GM12864 (cell line): ENCODE results near the gene SAE1.

Experiments
- DNase-seq: peaks from one replicate; pipeline ENCODE4 v3.0.0-alpha.2; 2011; ENCODE audit warnings: low read depth
- H3K4me3 ChIP-seq: 2 replicates; pipeline ENCODE4 v1.5.1; 2011; ENCODE audit warnings: mild to moderate bottlenecking, low read depth, low read length, control low read depth
- CTCF ChIP-seq: IDR thresholded peaks from 2 replicates; pipeline ENCODE4 v1.5.1; 2011; ENCODE audit warnings: low read depth, mild to moderate bottlenecking, moderate library complexity, low read length, control low read depth, inconsistent platforms; ENCODE audit errors: missing control alignments

SAE1 gene

GRCh38 chr19:47231215-47232054 is 100.8 kb downstream of the SAE1 start:
- no peak for DNase-seq
- no peak for TF ChIP-seq CTCF
- peak overlapping the region; percentile 47 for H3K4me3 ChIP-seq

- peak overlapping the region; percentile 0; the same call in 1 of the 2 replicates for H3K4me3 ChIP-seq
- no peak for TF ChIP-seq CTCF
- no peak for DNase-seq
Measured at GRCh38 chr19:47232422-47233211, 102.0 kb downstream of the SAE1 start.

- no peak overlapping the region for H3K4me3 ChIP-seq
- no peak for DNase-seq
- TF ChIP-seq CTCF = no peak
Measured at GRCh38 chr19:47236072-47236675, 105.5 kb downstream of the SAE1 start.

- no peak overlapping the region for H3K4me3 ChIP-seq
- DNase-seq = no peak
- no peak for TF ChIP-seq CTCF
Measured at GRCh38 chr19:47239152-47239551, 108.5 kb downstream of the SAE1 start.

- TF ChIP-seq CTCF = no peak
- H3K4me3 ChIP-seq = no peak overlapping the region; the same call in 1 of the 2 replicates
- DNase-seq = no peak
Measured at GRCh38 chr19:47239610-47240296, 109.1 kb downstream of the SAE1 start.

GRCh38 chr19:47240556-47240955 is 109.9 kb downstream of the SAE1 start:
- TF ChIP-seq CTCF = no peak
- H3K4me3 ChIP-seq = no peak overlapping the region
- no peak for DNase-seq
